ENCODE data around the gene TNFAIP6.
"Not testable (repeated sequence)": the region's sequence is repeated elsewhere in the genome, so short reads cannot be mapped to it uniquely, and the experiment has no call there.

The TNFAIP6 gene, protein sequence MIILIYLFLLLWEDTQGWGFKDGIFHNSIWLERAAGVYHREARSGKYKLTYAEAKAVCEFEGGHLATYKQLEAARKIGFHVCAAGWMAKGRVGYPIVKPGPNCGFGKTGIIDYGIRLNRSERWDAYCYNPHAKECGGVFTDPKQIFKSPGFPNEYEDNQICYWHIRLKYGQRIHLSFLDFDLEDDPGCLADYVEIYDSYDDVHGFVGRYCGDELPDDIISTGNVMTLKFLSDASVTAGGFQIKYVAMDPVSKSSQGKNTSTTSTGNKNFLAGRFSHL

DNA sequence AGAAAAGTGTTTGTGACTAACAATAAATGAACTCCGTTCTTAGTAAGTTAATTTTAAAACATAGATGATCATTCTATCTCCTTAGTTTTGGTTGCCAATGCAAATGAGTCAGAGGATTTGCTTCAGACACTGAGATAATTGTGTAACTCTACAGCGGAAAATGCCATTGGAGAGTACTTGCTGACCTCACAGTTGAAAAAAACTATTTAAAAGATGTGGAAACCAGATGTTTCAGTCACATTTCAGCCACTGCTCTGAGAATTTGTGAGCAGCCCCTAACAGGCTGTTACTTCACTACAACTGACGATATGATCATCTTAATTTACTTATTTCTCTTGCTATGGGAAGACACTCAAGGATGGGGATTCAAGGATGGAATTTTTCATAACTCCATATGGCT is at the start of gene TNFAIP6:
TNFAIP6 (plus strand) TSS at position 234 of the 400 bp plus-strand sequence; CDS start at position 309, 75 bp downstream.
- no peak for DNase-seq

DNA sequence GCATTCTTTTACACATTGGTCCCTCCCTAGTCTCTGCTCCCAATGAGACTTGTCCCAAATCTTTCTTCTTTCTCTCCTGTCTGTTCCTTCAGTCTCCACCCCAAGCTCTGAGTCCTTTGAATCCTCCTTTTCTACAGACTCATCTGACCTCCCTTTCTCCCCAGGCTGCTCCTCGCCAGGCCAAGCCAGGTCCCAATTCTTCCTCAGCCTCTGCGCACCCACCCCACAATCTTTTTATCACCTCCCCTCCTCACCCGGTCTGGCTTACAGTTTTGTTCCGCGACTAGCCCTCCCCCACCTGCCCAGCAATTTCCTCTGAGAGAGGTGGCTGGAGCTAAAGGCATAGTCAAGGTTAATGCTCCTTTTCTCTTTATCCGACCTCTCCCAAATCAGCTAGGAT is 47.1 kb upstream of the TNFAIP6 start:
- DNase-seq = not testable (repeated sequence)

DNA sequence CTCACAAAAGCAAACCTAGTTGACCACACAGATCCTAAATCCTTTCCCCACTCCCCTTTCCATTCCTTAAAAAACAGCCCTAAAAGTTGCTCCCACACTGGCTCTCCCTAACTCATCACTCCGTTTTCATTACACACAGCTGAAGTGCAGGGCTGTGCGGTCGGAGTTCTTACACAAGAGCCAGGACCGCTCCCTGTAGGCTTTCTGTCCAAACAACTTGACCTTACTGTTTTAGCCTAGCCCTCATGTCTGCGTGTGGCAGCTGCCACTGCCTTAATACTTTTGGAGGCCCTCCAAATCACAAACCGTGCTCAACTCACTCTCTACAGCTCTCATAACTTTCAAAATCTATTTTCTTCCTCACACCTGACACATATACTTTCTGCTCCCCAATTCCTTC is 45.0 kb upstream of the TNFAIP6 start:
- not testable (repeated sequence) for DNase-seq

DNA sequence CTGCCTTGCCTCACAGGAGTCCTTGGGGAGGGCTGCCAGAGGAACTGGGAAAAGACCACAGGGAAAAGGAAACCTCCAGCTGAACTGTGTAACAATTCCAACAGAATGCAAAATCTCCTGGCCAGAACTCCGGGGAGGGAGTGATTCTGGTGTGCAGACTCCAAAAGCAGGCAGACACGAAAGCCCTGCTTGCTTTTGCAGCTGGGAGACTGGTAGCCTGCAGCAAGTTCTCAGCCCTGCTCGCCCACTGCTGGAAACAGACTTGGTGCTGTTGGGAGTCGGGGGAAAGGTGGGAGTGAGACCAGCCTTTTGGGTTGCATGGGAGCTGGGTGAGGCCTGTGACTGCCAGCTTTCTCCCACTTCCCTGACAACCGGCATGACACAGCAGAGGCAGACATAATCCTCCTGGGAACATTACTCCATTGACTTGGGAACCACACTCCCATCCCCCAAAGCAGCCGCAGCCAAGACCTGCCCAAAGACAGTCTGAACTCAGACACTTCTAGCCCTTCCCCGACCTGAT is 42.0 kb upstream of the TNFAIP6 start:
- peak in 3 of 14 donors; percentile 1 to 25 (median 12) for DNase-seq

DNA sequence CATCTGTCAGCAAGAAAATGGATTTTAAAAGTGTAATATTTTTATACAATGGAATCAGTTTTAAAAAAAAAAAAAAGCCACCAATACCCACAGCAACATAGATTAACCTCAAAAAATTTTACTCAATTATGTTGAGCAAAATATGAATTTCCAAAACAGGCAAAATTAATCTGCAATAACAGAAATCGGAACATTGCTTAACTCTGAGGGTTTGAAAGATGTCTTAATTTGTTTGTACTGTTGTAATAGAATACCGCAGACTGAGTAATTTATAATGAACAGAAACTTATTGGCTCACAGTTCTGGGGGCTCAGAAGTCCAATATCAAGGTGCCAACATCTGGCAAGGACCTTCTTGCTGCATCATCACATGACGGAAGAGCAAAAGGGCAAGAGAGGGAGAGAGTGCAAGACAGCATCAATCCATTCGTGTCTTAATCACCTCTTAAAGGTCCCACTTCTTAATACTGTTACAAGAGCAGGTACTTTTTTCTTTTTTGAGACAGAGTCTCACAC is 31.8 kb upstream of the TNFAIP6 start:
- no peak for DNase-seq

DNA sequence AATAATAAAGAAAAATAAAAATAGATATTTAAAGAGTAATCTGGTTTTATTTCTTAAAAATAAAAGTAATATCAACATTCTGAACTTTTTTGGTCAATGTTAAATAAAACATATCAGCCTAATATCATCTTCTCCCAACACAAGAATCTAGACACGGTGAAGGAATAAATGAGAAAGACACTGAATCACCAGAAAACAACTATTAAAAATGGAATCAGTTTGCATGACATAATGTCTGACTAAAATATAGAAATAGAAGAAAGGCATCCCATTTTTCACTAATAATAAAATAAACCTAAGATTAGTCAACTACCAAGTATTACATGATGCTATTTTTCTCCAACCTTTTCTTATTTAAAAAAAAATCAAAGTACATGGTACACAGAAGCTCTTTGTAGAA is 30.8 kb upstream of the TNFAIP6 start:
- DNase-seq = no peak

DNA sequence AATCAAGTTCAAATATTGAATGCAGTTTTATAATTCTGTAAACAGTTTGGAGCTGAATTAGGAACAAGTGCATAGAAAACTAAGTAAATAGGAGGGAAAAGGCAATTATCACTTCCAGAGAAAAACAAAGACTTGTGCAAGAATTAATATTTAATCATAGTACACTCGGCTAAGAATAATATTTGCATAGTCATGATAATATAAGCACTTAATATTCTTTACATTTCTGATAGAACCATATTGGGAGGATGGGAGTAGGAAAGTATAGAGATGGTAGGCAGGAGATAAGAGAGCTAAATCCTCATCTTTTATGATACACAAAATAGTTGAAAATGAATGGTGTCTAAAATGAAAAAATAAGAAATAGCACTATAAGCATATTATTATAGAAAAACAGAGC is 27.4 kb upstream of the TNFAIP6 start:
- no peak for DNase-seq

DNA sequence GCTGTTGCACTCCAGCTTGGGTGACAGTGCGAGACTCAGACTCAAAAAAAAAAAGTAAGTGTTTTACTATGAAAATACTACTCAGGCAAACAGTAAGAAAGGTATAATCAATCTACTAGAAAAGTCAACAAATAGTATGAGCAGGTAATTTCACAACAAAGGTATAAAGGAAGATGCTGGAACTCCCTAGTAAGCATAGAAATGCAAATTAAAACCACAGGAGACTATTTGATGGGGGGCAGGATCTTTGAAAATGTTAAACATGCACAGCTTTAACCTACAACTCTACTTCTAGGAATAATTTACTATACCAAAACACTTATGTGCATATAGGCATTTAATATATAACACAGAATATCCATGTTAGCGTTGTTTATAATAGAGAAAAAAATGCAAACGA is 24.3 kb upstream of the TNFAIP6 start:
- DNase-seq = no peak

DNA sequence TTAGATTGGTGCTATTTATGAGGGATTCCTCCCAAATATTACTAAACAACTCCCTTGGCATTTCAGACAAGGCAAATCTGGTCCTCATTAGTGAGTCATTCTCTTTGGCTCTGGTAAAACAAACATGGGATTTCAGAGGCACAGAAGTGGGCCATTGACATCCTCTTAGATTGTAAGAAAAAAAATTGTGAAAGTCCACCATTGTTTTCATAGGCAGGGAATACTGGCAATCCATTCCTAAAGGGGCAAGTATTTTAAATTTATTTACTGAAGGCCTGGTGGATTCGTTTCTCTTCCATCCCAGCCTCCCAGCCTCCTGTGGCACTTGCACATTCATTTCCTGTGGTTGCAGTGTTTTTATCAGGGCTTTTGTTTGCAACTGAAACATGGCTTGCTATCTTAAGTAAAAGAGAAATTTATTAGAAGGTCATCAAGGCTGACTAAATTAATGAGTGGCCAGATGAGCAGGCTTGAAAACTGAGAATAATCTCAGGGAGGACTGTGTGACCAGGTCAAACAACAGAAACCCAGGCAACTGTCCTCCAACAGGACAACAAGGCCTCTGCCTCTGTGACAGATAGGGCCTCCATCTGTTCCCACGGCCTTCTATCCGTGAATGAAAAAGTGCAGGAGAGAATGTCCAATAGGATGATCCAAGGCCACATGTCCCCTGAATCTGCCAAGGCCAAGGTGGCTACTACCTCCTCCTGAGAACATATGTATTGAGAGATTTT is 23.1 kb upstream of the TNFAIP6 start:
- DNase-seq = no peak

DNA sequence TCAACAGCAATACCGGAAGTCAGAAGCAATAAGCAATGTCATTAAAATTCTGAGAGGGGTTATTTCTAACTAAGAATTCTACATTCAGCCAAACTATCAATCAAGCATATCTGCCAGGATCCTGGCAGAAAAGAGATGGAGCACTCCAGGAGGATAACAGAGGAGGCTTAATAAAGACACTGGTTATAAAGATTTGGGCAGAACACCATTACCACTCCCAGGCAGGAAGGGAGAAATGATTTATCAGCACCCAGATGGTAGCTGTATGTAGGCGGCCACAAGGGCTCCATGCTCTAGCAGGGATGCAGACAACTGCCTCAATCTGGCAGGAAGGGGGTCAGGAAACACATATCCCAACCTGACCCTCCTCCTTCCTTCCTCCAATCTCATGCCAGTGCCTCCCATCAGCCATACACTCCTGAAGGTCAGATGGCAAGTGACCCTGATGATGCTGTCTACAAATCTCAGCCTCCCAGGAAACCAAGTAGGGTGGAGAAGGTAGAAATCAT is 20.5 kb upstream of the TNFAIP6 start:
- DNase-seq = no peak

DNA sequence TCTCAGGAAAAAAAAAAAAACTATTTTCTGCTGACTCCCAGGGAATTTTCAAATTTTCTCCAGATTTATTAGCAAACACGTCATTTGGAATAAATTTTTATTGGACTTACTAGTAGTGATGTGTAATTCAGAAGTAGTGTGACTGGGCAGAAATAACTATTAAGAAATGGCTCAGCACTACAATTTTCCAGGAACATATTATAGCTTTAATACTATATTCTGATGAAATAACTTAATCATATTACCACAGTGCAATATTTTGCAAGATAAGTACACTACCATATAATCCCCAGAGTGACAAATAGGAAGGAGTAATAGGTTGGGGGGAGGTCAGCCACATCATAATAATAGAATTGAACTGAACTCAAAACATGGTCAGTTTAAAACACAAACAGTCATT is 19.7 kb upstream of the TNFAIP6 start:
- no peak for DNase-seq

DNA sequence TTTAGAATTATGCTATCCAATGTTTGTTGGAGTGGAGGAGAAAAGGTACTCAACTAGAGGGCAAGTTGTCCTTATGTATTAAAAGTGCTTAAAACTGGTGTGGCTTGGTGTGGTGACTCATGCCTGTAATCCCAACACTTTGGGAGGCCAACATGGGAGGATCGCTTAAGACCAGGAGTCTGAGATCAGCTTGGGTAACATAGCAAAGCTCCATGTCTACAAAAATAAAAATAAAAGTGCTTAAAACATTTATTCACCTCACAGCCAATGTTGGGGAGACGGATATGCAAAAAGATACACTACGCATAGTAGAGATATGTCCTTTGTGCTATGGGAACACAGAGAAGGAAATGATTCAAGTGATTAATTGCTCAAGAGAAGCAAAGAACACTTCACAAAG is 19.3 kb upstream of the TNFAIP6 start:
- no peak for DNase-seq

DNA sequence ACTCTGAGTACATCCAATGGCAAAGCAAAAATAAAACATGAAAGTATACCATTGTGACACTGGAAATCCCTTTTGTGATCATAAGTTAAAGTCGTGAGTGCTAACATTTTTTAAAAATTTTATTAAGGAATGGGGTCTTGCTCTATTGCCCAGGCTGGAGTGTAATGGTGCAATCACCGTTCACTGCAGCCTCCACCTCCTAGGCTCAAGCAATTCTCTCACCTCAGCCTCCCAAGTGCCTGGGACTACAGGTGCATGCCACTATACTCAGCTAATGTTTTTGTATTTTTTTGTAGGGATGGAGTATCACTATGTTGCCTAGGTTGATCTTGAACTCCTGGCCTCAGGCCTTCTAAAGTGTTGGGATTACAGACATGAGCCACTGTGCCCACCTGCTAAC is 14.3 kb upstream of the TNFAIP6 start:
- no peak for DNase-seq

DNA sequence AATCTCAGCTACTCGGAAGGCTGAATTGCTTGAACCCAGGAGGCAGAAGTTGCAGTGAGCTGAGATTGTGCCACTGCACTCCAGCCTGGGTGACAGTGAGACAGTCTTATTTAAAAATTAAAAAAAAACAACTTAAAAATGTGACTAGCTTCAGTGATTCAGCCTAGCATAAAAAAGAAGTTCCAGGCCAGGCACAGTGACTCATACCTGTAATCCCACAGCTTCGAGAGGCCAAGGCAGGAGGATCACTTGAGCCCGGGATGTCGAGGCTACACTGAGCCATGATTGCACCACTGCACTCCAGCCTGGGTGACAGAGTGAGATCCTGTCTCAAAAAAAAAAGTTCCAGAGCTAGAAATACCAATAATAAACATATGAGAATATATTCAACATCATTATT is 13.2 kb upstream of the TNFAIP6 start:
- not testable (repeated sequence) for DNase-seq

DNA sequence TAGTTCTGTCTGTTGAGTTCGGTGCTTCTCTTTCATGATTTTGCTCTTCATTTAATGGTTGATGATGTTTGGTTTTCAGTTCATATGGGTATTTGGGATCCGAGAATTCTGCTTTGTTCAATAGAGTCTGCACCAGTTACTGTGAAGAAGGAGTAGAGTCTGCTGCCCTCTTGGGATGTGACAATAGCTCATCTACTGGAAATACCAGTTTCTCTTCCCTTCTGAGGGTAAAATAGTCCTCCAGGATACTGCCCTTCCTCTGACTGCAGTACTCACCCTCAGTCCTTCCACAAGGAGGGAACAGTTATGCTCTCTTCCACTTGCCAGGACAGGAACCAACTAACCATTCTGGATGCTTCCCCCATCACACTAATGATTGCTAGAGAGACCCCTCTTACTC is 12.5 kb upstream of the TNFAIP6 start:
- no peak for DNase-seq

DNA sequence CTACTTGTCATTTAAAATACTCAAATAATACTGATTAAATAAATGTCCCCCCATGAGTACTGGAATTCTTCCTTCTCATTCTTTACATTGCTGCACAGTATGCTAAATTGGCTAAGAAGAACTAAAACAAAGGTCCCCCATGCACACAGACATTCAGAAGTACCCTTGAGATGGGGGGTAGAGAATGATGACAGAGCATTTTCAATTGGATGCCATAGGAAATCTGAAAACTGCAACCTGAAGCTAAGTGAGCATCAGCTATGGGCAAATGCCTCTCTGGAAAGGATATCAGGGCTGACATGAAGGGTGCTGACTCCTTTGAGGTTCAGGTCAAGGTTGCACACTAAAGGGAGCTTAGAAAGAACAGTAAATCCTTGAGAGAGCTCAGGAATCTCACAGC is 10.1 kb upstream of the TNFAIP6 start:
- no peak for DNase-seq

DNA sequence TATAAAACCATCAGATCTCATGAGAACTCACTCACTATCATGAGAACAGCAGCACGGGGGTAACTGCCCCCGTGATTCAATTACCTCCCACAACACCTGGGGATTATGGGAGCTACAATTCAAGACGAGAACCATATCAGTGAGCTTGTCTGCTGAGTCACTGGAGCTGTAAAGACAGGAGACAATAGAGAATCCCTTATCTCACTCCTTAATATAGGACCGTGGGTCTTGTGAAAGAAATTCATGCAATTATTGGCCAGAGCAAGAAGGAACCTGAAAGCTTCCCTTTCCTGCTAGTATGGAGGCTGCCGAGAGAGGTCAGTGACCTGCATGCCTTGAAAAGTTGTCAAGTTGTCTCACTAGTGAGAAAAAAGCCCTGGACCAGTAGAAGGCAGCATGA is 9.5 kb upstream of the TNFAIP6 start:
- no peak for DNase-seq

DNA sequence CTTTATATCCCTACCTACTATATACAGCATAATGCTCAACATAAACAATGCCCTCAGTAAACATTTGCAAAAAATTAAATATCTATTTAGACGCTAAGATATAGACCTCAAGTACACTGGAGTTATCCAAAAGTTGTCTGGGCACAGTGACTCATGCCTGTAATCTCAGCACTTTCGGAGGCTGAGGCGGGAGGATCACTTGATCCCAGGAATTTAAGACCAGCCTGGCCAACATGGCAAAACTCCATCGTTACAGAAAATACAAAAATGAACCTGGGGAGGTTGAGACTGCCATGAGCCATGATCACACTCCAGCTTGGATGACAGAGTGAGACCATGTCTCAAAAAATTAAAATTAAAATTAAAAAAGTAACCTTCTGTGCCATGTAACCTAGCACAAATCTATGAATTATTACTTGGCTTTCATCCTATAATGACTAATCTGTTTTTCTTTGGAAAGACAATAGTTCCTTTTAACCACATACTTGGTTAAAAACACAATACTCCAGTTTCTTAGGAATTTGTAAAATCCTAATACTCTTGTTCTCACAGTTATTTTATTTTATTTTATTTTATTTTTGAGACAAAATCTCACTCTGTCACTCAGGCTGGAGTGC is 6.7 kb upstream of the TNFAIP6 start:
- no peak for DNase-seq

DNA sequence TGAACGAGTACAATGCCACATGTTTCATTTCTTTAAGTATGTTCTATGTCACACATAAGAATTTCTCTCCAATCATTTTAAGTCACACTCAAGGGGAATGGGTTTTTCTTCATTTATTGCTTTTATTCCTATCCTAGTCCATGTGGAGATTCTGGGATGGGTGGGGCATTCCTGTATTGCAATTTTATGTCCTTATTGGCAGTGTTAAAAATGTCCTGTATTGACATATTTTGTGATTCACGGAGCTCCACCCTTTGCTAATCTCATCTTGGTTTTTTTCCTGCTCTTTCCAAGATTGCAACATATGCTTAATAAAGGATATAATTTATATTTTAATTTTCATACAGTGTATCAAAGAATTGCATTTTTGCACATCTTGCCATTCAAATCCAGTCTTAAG is 3.4 kb upstream of the TNFAIP6 start:
- DNase-seq = no peak

DNA sequence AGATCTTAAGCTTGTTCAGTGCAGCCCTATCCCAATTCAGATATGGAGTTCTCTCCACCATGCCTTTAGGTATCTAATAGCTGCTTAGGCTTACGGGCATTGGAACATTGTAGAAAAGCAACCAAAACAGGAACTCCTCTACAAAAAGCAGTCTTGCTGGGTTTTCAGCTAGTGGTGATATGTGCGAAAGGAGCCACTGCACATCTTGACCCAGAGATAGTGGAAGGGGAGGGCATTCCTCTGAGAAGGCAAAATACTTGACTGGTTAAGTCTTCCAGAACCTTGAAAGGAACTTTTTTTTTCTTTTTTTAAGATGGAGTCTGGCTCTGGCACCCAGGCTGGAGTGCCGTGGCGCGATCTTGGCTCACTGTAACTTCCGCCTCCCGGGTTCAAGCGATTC is 2.6 kb upstream of the TNFAIP6 start:
- no peak for DNase-seq

DNA sequence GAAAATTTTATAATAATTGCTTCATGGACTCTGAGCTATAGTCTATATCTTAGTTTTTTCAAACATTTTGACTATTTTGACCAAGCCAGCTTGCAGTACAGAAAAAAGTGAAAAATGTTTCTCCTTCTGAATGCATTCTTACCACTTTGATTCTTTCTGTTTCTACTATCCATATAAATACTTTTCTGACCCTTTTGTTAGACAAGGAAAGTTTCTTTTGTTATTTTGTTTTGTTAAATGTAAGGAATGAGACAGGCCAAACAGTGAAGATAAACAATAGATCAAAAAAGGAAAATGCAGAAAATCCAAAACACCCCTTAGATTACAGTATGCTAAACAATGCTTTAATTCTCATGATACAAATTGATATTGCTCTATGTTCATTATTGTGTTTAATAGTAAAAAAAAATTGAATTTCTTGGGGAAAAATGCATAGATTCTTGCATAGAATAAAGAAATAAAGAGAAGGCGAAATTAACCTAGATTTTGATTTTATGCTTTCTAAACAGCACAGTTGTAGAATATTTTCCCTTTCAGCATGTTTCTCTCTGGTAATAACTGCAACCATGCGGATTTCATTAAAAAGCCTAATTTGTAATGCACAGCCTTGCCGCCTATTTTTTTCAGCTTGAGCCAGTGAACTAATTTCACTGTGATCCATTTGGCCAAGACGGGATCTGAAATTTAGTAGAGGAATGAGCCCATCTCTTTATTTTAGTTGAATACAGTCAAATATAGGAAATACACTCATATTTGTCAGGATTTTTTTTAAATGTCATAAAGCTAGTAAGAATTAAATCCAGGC is 976 bp downstream of the TNFAIP6 start:
- no peak for DNase-seq

DNA sequence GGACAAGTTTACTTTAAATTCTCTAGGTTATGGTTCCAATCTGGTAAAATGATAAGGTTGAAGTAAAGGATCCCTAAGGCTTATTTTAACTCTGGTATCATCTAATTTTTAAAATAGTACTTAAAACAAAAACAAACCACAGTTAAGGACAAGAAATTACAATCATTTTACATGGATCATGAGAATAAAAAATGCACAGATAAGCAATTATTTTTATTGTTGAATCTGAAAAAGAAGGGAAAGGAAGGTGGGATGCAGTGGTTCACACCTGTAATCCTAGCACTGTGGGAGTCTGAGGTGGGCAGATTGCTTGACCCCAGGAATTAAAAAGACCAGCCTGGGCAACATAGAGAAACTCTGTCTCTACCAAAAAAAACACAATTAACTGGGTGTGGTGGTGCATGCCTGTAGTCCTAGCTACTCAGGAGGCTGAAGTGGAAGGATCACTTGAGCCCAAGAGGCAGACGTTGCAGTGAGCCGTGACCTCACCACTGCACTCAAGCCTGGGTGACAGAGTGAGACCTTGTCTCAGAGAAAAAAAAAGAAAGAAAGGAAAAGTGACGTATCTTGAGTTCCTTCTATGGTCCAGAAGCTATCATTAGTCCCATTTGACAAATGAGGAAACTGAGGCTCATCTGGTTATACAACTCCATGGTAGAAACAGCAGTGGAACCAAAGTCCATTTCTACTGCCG is 2.5 kb downstream of the TNFAIP6 start:
- DNase-seq = no peak

Measured in C1 segment of cervical spinal cord (tissue), 14 donors.